Activated naive CD4-positive, alpha-beta T cell treated with anti-CD3 and anti-CD28 coated beads, Interleukin-2, amount 50 U/mL, for 72 hours (primary cell): ENCODE measurements around the gene POLR1A. TPM values are rescaled to one million over a fixed set of nuclear protein-coding genes. Genes with fewer than 3 reads are reported as not detected.

Source experiments
- ATAC-seq, 2 donors: fragments of 150-1000 bp; cut with Tn5 transposase; 2 replicates each; pipeline ENCODE4 v1.10.0; 2021; ENCODE audit warnings: mild to moderate bottlenecking in 2 of 2, moderate library complexity in 2 of 2
- DNase-seq, 2 donors: peaks; one replicate each; pipeline ENCODE4 v3.0.0; 2021 to 2022; ENCODE audit warnings: low spot score in 2 of 2
- H3K27ac Mint-ChIP-seq, 2 donors: one replicate each; pipeline ENCODE4 v1.8.0; 2022; ENCODE audit warnings: mild to moderate bottlenecking in 2 of 2, mixed read lengths in 2 of 2
- H3K36me3 Mint-ChIP-seq, 2 donors: one replicate each; pipeline ENCODE4 v1.8.0; 2022; ENCODE audit warnings: mixed read lengths in 2 of 2
- H3K9me3 Mint-ChIP-seq, 2 donors: one replicate each; pipeline ENCODE4 v1.8.0; 2022; ENCODE audit warnings: mixed read lengths in 2 of 2
- total RNA-seq, 2 donors: library from RNA; stranded (reverse); gene quantifications; one replicate each; pipeline ENCODE4 v1.2.3, GENCODE V29; 2022

The POLR1A gene
- 10 to 100 TPM; 32.8 to 38.8 TPM for total RNA-seq

GRCh38 chr2:86105252-86105968 is at the start of gene POLR1A:
Gene POLR1A (minus strand): TSS chr2:86105886. CDS start chr2:86105776, 110 bp downstream.
- Mint-ChIP-seq H3K9me3 (no peaks in the 10 kb centered on the region), H3K36me3 (peaks cover 46 to 48% of the 10 kb centered on the region in 2 donors), H3K27ac (peak within 1 kb of the TSS; percentile 96 to 100)
- peak; percentile 75 to 88 for DNase-seq
- peak; percentile 85 for ATAC-seq

DNA sequence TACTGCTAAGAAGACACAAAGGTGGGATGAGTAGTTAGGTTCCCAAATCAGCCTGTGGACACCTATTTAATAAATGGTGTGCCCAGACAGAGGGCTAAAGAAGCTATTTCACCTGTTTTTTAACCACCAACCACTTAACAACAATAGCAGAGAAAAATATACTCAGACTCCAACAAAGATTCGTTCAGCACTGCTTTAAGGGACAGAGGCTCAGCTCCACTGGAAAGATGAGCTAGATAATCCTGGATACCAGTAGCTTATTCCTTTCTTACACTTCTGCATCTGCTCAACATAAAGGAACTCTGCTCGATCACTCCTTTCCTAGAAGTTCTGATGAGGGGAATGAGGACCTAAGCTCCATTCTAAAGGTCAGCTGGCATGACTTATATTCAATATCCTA is 44.8 kb upstream of the POLR1A start:
- H3K36me3 Mint-ChIP-seq, result peaks cover 4 to 34% of the 10 kb centered on the region in 2 donors
- H3K27ac Mint-ChIP-seq, result peak overlapping the region; percentile 5 to 90
- no peak for ATAC-seq

DNA sequence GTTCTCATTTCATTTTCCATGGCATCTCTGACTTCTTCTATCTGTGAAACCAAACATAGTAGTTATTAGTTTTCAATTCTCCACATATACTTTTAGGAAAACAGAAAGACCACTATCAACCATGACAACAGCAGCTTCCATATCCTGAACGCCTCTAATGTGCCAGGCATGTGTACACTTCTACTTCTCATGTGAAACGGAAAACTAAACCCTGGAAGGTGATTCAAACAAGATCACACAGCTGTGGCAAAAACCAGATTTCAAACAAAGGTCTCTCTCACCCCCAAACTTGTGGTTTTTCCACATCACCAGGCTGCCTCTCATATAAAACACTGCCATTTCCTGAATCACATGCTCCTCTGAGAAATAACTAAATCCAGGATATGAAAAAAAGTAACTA is 42.1 kb upstream of the POLR1A start:
- Mint-ChIP-seq H3K36me3 (peaks cover 4 to 42% of the 10 kb centered on the region in 2 donors), H3K27ac (peak overlapping the region; percentile 5 to 86), H3K9me3 (no peaks in the 10 kb centered on the region)
- ATAC-seq, result peak; percentile 55 to 78
- no peak for DNase-seq

More for the DNA sequence above, 44.8 kb upstream of the POLR1A start:
- no peak for DNase-seq
- H3K9me3 Mint-ChIP-seq, result no peaks in the 10 kb centered on the region

DNA sequence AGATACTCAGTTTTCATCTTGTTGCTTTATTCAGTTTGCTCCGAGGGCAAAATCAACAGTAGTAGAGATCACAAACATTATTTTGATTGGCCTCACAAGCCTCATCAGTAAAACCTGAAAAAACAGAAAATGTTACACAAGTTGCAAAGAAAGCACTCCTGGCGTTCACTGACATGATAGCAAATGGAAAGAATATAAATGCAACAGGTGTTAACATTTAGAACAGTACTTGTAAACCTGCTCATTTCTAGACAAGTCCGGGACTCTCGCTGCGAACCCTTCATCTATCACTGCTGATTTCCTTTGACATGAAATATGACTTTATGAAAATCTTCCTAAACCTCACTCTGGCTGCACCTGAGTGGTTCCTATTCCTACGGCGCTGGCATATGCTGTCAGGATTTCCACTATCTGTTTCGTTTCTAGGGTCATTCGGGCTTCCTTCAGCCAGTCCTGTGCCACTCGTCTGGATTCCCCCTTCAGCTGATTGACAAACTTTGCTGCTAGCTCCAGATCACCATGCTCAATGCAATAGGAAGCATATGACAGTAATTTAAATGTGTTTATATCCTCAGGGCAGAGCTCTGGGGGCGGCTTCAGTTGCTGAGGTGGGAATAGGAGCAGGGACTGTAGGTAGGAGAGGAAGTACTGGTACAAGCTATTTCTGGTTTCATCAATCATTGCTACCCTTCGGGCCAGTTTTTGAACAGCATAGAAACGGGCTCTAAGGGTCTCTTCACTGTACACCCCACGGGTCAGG is 38.4 kb upstream of the POLR1A start:
- no peak for DNase-seq
- no peak for ATAC-seq
- Mint-ChIP-seq H3K9me3 (no peaks in the 10 kb centered on the region), H3K27ac (peak overlapping the region; percentile 75 to 82), H3K36me3 (peaks cover 0 to 28% of the 10 kb centered on the region in 2 donors)

DNA sequence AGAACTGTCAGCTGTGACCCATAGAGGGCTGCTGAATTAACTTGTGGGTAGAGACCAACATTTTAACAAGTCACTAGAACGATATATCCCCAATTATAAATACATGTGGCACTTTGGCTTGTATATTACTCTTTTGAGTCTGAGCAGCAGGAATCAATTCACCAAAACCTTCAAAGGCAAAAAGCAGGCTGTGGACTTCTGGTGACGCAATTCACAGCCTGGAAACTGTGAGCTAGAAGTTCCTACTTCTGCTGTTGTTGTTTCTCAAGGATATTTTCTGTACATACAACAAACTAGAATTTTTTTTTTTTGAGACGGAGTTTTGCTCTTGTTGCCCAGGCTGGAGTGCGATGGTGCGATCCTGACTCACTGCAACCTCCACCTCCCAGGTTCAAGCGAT is 37.6 kb upstream of the POLR1A start:
- peak overlapping the region; percentile 75 to 82 for H3K27ac Mint-ChIP-seq

DNA sequence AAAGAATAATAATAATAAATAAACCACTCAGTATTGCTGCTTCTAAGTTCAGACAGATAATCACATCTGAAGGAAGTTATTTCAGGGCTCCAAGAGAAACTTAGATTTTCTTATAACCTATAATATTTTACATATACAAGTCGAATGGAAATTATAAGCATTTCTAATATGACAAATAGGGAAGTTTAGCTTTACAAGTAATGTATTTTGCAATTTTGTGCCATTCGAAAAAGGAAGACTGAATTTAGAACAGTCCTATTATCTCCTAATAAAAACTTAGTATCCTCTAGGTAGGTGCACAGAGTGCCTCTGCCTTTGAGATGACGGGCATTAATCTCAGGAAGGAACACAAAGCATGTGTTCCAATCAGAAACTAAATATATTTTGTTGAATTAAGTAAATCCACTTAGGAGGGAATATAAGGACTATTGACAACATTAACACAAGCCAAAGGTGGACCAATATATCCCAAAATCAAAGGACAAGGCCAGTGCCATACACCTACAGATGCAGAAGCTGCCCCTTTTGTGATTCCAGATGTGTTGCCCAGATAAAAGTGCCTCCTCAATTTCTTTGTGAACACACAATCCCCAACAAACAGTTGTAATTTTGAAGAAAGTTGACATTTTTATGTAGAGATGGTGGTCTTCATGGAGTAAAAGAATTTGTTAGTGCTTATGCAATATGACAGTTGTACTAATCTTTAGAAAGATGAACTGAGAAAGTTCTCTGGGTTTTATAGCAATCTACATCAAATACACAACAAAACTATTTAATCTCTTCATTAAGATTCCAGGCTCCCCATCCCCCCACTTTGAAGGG is 37.0 kb upstream of the POLR1A start:
- no peak for DNase-seq
- ATAC-seq, result no peak
- H3K27ac Mint-ChIP-seq, result peak overlapping the region; percentile 50 to 75
- H3K36me3 Mint-ChIP-seq, result peaks cover 8 to 28% of the 10 kb centered on the region in 2 donors
- H3K9me3 Mint-ChIP-seq, result no peaks in the 10 kb centered on the region

More for the DNA sequence above, 37.6 kb upstream of the POLR1A start:
- Mint-ChIP-seq H3K9me3 (no peaks in the 10 kb centered on the region), H3K36me3 (peaks cover 1 to 28% of the 10 kb centered on the region in 2 donors)
- no peak for ATAC-seq
- no peak for DNase-seq

DNA sequence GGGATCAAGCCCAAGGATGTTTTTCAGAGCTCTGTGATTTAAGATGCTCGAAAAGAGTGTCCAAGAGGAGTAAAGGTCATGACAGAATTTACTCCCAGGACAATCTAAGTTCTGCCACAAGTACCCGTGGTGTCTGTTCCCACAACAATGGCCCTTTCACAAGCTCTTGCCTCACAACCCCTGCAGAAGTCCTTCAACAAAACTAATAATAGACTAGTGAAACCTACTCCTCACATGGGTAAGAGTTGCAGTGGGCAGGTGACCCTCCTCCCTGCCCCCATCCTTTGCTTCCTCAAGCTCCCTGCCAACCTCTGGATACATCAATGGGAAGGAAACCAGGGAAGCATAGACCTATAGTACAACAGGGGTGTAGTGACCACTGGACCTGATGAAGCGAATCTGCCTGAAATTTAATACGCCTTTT is 35.3 kb upstream of the POLR1A start:
- DNase-seq, result no peak
- Mint-ChIP-seq H3K36me3 (peaks cover 19 to 41% of the 10 kb centered on the region in 2 donors), H3K27ac (peak overlapping the region; percentile 58 to 73), H3K9me3 (no peaks in the 10 kb centered on the region)
- ATAC-seq, result no peak

GRCh38 chr2:86139981-86140380 is 34.3 kb upstream of the POLR1A start:
- H3K27ac Mint-ChIP-seq, result peak overlapping the region in 1 of 2 donors; percentile 58
- H3K36me3 Mint-ChIP-seq, result peaks cover 28 to 45% of the 10 kb centered on the region in 2 donors
- no peaks in the 10 kb centered on the region for H3K9me3 Mint-ChIP-seq
- peak in 1 of 2 donors; percentile 51 for ATAC-seq
- no peak for DNase-seq

GRCh38 chr2:86138736-86139625 is 33.3 kb upstream of the POLR1A start:
- Mint-ChIP-seq H3K27ac (peak overlapping the region; percentile 76 to 93), H3K9me3 (no peaks in the 10 kb centered on the region), H3K36me3 (peaks cover 35 to 45% of the 10 kb centered on the region in 2 donors)
- ATAC-seq (peak; percentile 54 to 75), DNase-seq (no peak)

GRCh38 chr2:86136141-86136540 is 30.5 kb upstream of the POLR1A start:
- Mint-ChIP-seq H3K9me3 (no peaks in the 10 kb centered on the region), H3K36me3 (peaks cover 43 to 67% of the 10 kb centered on the region in 2 donors), H3K27ac (no peak overlapping the region)
- ATAC-seq (no peak), DNase-seq (no peak)

GRCh38 chr2:86135653-86136052 is 30.0 kb upstream of the POLR1A start:
- peaks cover 43 to 67% of the 10 kb centered on the region in 2 donors for H3K36me3 Mint-ChIP-seq
- H3K9me3 Mint-ChIP-seq, result no peaks in the 10 kb centered on the region
- H3K27ac Mint-ChIP-seq, result no peak overlapping the region
- no peak for ATAC-seq
- no peak for DNase-seq

- Mint-ChIP-seq H3K36me3 (peaks cover 43 to 67% of the 10 kb centered on the region in 2 donors), H3K27ac (no peak overlapping the region), H3K9me3 (no peaks in the 10 kb centered on the region)
- ATAC-seq, result no peak
- no peak for DNase-seq
These were observed 29.0 kb upstream of the POLR1A start for GRCh38 chr2:86134709-86135108.

DNA sequence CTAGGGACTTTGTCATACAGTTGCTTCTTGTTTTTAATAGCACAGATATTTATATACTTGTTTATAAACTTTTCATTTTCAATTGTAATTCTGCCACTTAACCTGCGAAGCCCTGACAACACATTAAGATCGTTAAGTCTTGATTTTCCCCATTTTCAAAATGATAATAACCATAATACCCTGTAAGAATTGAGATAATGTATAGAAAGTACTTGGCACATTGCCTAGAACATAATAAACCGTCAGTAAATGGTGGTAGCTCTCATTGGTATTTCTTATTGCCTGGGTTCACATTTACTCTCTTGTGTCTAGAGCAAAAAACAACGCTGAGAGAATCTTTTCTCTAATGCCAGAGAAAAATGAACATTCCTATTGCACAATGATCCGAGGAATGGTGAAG is 19.0 kb upstream of the POLR1A start:
- Mint-ChIP-seq H3K9me3 (no peaks in the 10 kb centered on the region), H3K27ac (no peak overlapping the region), H3K36me3 (peaks cover 6 to 42% of the 10 kb centered on the region in 2 donors)
- no peak for ATAC-seq
- DNase-seq, result no peak

GRCh38 chr2:86123328-86123925 is 17.7 kb upstream of the POLR1A start:
- Mint-ChIP-seq H3K9me3 (no peaks in the 10 kb centered on the region), H3K36me3 (peaks cover 6 to 40% of the 10 kb centered on the region in 2 donors), H3K27ac (peak overlapping the region in 1 of 2 donors; percentile 61)
- no peak for DNase-seq
- no peak for ATAC-seq

GRCh38 chr2:86118130-86118529 is 12.4 kb upstream of the POLR1A start:
- Mint-ChIP-seq H3K9me3 (no peaks in the 10 kb centered on the region), H3K27ac (no peak overlapping the region), H3K36me3 (peaks cover 5 to 32% of the 10 kb centered on the region in 2 donors)
- no peak for ATAC-seq
- DNase-seq, result no peak
